Ovary (tissue), 3 donors: ENCODE data around the gene ADCY10.

Experiments used
- EP300 ChIP-seq: sonication (generic); formaldehyde crosslinking; IDR thresholded peaks from one replicate; pipeline ENCODE4 v1.6.1; 2017; ENCODE audit warnings: antibody characterized with exemption
- TF ChIP-seq, protein P1 (sequence below), 3 donors: fragments of 450-650 bp in 2 of 3; fragments of 200-600 bp in 1 of 3; IDR thresholded peaks; one replicate each; pipeline versions ENCODE4 v1.5.1 to v1.8.0; 2016 to 2022; ENCODE audit warnings: antibody characterized with exemption in 3 of 3, mild to moderate bottlenecking in 1 of 3
- donor health status: DM: no; HTN: no; CAD: no.

DNA sequence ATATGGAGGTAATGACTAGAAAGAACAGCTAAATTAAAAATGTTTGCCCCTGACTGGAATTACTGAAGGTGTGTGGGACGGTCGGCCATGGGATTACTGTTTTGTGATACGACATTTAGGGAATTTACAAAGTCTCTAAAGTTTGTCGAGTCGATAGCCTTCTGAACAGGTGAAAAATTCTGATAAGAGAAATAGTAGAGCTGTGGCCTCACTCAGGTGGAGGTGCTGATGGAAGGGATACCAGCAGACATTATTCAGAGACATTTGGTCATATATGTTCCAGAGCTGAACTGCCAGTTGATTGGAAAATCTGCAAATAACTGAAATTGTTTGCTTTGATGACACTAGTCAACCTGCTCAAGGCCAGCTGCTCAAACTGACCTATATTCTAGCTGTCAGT, 71.1 kb downstream of the ADCY10 start:
- TF ChIP-seq, protein P1, sequence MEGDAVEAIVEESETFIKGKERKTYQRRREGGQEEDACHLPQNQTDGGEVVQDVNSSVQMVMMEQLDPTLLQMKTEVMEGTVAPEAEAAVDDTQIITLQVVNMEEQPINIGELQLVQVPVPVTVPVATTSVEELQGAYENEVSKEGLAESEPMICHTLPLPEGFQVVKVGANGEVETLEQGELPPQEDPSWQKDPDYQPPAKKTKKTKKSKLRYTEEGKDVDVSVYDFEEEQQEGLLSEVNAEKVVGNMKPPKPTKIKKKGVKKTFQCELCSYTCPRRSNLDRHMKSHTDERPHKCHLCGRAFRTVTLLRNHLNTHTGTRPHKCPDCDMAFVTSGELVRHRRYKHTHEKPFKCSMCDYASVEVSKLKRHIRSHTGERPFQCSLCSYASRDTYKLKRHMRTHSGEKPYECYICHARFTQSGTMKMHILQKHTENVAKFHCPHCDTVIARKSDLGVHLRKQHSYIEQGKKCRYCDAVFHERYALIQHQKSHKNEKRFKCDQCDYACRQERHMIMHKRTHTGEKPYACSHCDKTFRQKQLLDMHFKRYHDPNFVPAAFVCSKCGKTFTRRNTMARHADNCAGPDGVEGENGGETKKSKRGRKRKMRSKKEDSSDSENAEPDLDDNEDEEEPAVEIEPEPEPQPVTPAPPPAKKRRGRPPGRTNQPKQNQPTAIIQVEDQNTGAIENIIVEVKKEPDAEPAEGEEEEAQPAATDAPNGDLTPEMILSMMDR (IDR thresholded peaks at IDR 0.05) = no peak
- no peak for TF ChIP-seq EP300
